Skeletal muscle cell (primary cell): ENCODE data around the gene MATK.
"Not testable (repeated sequence)": the region's sequence is repeated elsewhere in the genome, so short reads cannot be mapped to it uniquely, and the experiment has no call there.

Experiments
- DNase-seq: peaks from one replicate; pipeline ENCODE4 v3.0.0-alpha.2; 2010; ENCODE audit warnings: low read depth
- H3K4me3 ChIP-seq: 2 replicates; pipeline ENCODE4 v1.5.1; 2011; ENCODE audit warnings: low read depth, mild to moderate bottlenecking, control low read depth, low read length, moderate library complexity

Gene MATK

DNA sequence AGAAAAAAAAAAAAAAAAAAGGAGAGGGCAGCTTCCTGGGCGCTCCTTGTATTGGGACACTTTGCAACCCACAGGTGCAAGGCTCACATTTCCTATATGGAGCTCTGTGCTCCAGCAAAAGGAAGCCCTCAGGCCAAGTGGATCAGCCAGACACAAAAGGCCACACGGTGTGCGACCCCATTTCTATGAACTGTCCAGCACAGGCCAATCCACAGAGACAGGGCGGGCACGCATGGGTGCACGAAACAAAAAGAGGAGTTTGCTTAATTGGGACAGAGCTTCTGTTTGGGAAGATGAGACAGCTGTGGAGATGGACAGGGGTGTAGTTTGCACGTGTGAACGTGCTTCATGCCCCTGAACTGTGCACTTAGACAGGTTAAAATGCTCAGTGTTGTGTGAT is 31.6 kb upstream of the MATK start:
- no peak overlapping the region for H3K4me3 ChIP-seq
- DNase-seq = no peak

DNA sequence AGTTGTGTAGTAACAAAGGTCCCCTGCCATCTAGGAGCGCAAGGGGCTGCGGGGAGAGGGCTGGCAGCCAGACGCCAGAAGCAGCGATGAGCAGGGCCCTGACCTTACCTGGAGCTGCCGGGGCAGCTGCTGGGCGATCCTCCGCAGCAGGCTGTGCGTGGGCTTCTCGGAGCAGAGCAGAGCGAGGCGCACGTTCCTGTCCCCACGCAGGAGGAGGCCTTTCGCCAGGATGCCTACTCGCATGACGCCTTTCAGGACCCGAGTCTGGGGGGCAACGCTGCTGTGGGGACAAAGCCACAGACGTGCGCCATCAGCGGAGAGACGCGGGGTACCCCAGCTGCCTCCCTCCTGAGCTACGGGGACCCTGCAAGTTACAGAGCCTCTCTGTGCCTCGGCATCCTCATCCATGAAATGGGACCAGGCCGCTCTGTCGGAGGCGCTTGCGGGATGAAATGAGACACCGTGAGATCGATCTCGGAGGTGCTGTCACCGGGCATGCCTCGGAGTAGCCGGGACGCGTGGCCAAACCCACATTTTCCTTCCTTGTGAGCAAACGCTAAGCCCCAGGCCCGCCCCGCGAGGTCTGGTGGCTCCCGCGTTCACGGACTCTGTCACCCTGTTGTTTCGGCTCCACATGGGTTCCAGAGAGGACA is 30.5 kb upstream of the MATK start:
- no peak for DNase-seq
- no peak overlapping the region for H3K4me3 ChIP-seq

DNA sequence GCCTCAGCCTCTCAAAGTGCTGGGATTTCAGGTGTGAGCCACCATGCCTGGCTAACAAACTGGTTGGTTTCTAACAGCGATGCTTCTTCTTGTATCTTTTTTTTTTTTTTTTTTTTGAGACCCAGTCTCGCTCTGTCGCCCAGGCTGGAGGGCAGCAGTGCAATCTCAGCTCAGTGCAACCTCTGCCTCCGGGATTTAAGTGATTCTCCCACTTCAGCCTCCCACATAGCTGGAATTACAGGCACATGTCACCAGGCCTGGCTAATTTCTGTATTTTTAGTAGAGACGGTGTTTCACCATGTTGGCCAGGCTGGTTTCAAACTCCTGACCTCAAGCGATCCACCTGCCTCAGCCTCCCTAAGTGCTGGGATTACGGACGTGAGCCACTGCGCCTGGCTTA is 30.0 kb upstream of the MATK start:
- not testable (repeated sequence) for H3K4me3 ChIP-seq, DNase-seq

DNA sequence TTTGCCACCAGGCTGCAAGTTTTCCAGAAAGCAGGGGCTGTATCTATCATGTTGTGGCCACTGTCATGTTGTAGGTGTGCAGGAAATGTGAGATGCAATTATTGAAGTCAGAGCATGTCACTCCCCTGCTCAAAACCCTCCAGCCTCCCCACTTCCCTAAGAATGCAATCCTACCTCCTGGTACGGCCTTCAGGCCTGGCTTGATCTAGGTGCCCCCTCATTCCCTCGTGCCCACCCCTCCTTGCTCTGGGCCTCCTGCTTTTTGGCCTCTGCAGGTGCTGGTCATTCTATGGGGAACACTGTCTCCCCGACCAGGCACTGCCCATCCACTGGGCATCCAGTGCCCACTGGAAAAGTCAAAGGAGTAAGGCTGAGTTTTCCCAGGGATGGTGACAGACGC is 28.5 kb upstream of the MATK start:
- no peak for DNase-seq

DNA sequence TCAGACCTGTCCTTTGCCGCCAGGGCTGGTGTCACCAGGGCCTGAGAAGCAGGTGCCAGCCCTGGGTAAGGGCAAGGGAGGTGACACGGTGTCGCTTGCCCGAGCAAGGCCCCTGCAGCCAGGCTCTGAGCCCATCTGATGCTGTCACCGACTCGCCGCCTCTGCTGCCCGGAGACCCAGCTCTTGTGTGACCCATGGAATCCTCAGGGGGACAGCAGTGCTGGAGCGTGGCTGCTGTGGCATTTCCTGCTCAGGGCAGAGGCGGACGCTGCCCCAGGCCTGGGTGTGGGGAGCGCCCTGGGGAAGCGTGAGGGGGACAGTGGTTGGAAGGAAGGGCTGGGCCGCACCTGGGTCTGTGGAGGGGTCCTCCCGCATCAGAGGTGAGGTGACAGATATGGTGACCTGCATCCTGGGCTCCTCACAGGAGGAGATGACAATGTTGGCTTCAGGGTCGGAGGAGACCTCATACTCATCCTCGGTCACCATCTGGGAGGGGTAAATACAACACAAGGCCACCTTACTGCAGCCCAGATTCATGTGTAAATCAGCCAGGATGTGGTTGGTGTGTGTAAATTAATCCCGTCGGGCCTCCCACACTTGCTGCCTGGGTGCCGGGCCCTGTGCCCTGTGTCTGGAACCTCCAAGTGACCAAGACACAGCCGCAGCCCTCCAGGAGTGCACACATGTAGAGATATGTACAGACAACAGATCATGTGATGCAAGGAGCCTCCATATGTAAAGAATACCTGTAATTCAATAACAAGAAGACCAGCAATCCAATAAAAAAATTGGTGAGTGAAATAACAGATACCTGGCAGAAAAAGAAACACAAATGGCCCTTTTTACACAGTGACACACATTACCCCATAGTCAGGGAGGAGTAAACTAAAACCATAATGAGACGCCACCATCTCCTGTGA is 27.6 kb upstream of the MATK start:
- no peak for DNase-seq

More for the DNA sequence above, 28.5 kb upstream of the MATK start:
- H3K4me3 ChIP-seq = no peak overlapping the region

DNA sequence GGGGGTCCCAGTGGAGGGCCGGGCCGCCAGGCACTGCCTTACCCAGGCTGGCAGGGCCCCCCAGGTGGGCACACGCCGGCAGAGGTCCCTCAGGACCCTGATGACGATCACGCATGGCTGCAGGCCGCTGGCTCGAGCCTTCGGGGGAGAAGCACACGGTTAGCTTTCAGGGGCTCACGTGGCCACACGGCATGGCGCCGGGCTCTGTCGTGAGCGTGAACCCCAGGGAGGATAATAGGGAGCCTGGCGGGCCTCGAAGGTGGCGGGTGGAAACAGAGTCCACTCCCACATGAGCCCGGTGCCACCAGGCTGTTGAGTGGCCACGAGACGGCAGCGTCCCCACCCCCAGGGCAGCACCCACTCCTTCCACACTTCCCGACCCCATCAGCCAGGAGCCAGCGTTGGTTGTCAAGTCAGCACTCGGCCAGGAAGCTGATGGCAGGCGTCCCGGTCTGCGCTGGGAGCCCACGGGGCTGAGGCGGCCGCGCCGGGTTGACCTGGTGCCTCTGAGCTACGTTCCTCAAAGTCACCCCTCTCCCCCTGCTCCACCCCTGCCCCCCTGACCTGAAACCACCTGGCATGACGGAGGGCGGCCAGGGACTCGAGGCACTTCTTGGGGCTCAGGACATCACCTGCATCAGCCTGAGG is 24.7 kb upstream of the MATK start:
- no peak overlapping the region for H3K4me3 ChIP-seq
- no peak for DNase-seq

More for the DNA sequence above, 27.6 kb upstream of the MATK start:
- H3K4me3 ChIP-seq = no peak overlapping the region

DNA sequence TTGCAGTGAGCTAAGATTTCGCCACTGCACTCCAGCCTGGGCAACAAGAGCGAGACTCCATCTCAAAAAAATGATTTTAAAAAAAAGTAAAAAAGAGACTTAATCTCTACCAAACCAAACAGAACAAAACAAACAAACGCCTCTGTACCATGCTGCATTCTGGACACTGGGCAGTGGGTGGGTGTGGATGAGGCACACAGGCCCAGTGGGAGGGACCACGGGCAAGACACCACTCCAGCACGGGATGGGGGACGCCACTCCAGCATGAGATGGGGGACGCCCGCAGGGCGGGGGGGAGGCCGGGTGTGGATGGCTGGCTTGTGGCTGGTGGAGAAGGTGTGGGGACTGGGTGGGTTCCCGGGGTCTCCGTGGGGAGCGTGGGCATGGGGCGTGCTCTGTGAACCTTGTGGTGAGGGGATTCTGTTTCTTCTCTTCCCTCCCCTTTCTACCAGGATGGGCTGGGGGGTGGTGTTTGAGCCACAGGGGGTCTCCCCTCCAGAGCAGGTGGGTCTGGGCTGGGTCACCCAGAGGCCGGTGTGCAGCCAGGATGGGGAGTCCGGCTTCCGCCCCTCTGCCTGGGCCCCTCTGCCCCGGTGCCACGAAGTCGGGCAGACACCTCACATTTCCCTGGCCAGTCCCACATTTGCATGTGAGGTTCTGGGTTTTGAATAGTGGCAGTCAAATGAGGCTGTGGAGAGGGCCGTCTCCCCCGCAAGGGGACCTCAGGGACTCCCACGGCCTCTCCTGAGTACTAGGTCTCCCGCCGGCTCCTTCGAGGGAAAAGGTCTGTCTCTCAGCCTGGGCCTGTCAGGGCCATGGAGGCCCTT is 23.9 kb upstream of the MATK start:
- no peak overlapping the region for H3K4me3 ChIP-seq
- DNase-seq = no peak

DNA sequence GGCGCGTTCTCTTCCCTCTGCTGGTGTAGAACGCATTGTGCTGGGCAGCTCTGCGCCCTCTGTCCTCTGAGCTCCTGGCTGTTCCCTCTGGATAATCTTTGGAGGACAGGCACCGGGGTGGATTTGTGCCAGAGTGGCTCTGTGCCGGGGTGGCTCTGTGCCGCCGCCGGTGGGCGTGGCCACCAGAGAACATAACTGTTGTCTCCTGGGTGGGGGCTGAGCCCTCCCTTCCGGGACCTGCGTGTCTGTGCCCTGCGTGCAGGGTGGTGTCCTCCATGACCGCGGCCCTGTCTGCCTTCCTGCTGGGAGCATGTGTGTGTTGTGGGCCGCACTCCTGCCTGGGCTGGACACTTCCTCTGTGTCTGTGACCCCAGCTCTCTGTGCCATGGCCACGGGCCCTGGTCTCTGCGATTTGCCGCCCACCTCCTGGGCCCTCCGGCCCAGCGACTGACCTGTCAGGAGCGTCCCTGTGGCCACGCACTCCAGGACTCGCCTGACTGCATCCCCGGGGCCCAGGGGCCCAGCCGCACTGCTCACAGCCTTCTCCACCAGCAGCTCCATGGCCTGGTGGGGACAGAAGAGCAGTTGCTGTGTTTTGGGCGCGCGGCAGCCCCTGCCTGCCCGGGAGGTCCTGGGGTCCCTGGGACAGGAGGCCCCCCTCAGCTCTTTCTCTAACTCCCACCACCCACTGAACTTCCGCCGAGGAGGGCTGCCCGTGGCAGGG is 22.4 kb upstream of the MATK start:
- no peak for DNase-seq
- no peak overlapping the region for H3K4me3 ChIP-seq

DNA sequence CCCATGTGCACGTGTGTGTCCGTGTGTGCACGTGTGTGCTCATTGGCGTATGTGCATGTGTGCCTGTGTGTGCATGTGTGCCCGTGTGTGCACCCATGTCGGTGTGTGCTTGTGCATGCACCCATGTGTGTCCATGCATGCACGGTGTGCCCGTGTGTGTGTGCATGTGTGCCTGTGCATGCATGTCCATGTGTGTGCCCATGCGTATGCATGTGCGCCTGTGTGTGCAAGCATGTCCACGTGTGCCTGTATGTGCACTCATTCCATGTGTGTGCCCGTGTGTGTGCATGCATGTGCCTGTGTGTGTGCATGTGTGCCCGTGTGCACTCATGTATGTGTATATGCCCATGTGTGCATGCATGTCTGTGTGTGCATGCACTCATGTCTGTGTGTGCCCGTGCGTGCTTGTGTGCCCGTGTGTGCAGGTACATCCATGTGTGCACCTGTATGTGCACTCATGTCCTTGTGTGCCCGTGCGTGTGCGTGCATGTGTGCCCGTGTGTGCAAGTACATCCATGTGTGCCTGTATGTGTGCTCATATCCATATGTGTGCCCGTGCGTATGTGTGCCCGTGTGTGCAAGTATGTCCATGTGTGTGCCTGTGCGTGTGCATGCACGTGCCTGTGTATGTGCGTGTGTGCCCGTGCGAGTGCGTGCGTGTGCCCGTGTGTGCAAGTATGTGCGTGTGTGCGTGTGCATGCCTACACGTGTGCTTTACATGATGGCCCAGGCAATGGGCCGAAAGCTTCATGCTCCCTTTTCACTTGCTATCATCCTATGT is 21.6 kb upstream of the MATK start:
- no peak for DNase-seq
- no peak overlapping the region for H3K4me3 ChIP-seq

DNA sequence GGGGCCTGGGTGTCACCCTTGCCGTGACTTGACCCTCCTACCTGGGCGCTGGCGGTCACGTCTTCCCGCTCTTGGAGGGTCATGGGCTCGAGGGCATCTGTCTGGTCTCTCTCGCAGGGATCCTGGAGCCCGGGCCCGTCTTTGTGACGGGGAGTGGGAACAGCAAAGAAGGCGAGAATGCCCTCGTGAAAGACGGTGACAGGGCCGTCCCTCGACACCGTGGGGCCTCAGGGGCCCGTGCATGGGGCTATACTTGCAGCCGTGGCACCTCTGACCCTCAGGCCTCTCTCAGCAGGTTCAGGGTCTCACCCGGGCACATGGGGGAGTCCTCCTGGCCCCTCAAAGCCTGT is 20.9 kb upstream of the MATK start:
- no peak overlapping the region for H3K4me3 ChIP-seq
- no peak for DNase-seq

DNA sequence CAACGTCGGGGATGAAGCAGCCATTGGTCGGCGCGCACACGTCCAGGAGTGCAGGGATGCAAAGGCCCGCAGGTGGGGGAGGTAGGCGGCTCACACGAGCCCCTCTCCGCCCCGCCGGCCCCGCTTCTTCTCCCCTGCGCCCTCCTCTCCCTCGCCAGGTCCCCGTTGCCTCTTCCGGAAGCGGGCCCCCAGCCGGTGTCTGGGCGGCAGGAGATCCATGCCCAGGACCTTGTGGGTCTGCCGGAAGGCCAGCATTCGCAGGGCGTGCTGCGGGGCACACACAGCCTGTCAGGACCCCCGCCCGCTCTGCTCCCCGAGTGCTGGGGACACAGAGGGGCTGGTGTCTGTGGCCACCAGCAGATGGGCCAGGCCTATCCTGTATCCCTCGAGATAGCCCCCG is 19.7 kb upstream of the MATK start:
- H3K4me3 ChIP-seq = no peak overlapping the region
- no peak for DNase-seq

DNA sequence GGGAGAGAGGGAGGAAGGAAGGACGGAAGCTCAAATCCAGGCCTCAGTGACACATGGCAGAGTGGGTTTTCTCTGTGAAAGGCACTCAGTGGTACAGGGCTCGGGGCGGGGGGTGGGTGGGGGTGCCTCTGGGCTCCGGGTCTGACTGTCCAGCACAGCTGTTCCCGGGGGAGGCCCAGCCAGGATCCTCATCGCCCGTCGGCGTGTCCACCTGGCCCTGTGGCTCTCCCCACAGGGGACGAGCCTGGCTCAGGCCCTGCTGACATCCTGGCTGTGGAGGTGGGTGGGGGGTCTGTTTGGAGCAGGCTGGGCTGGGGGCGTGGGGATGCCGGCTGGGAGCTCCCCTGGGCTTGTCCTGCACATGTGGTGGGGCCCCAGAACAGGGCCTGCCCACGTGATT is 18.2 kb upstream of the MATK start:
- no peak for DNase-seq
- H3K4me3 ChIP-seq = no peak overlapping the region

DNA sequence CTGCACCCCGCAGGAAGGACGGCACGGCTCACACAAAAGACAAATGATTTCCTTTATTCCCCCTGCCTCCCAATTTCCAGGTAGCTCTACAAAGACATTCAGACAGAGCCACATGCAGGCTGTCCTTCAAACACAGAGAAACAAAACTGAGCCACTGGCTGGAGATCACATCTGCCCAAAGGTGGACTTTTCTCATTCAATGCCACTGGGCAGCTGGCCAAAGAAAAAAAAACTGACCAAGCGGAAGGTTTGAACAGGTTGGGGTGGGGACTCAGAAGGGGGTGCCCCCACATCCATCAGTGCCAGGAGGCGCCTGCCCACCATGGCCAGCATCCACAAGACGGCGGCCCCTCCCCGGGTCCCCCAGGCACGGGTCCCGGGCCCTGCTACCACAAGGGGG is 17.8 kb upstream of the MATK start:
- no peak for DNase-seq
- H3K4me3 ChIP-seq = no peak overlapping the region

DNA sequence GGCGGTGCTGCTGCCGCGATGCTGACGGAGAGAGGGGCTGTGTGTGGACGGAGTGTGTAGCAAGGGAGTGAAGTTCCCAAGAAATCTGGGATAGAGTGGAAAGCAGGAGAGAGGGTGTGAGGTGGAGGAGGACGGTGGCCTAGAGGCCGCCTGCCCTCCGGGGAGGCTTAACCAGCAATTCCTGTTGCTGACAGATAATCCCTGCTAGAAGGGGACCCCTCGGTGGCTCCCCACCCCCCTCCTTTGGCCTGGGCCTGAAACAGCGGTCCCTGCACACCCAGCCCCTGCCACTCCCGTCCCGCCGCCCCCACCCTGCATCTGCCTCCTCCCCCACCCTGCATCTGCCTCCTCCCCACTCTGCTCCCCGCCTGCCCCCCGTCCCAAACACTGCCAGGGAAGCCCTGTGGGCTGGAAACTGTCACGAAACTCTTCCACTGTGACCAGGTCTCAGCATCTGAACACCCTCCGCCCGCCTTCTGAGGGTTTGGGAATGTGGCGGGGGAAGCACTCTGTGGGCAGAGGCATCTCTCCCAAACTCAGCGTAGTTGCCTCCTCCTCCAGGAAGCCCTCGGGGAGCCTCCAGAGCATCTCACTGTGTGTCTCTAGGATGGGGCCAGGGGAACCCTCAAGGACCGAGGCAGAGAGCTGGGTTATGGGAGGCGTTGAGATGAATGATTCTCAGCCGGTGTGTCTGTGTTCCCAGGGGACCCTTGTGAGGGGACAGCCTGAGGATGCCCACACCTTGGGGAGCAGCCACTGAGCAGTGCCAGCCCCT is 17.1 kb upstream of the MATK start:
- H3K4me3 ChIP-seq = no peak overlapping the region
- DNase-seq = no peak

DNA sequence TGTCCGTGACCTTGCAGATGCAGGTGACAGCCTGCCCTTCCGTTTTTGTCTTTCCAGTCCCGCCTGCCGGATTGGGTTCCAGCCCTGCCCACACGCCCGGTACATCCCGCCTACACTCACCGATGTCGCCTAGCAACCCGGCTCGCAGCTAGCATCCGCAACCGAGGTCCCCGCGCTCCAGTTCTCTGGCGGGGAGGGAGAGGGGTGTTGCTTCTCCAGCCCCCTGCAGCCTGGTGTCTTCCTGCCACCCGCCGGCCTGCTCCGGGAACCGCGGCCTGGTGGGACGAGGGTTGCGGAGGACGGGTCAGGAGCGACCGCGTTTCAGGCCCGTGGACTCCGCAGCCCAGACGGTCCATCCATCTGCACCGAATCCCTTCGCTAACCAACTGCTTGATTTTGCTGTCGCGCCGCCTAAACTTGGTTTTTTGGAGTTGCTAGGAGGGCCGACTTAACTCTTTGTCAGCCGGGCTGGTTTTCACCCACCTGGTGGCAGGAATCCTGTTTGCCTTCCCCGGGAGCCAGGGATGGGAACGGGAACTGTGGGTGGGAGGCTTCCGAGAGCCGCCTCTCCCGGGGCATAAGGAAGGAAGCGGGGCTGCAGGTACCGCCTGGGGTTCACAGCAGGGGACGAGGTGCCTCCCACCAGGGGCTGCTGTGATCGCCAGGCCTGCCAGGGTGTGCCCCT is 15.4 kb upstream of the MATK start:
- no peak for DNase-seq
- no peak overlapping the region for H3K4me3 ChIP-seq

DNA sequence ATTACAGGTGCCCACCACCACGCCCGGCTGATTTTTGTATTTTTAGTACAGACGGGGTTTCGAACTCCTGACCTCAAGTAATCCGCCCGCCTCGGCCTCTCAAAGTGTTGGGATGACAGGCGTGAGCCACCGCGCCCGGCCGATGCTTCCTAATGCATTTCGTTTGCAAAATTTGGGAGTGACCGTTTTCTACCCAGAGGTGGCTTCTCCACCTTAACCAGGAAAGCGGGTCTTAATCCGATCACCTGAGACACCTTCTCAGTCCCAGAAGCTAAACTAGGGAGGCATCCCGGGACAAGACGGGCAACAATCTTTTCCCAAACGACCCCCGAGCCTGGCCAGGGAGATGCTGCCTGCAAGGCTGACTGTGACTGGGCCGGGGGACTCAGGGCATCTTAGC is 14.8 kb upstream of the MATK start:
- H3K4me3 ChIP-seq = no peak overlapping the region
- DNase-seq = no peak

DNA sequence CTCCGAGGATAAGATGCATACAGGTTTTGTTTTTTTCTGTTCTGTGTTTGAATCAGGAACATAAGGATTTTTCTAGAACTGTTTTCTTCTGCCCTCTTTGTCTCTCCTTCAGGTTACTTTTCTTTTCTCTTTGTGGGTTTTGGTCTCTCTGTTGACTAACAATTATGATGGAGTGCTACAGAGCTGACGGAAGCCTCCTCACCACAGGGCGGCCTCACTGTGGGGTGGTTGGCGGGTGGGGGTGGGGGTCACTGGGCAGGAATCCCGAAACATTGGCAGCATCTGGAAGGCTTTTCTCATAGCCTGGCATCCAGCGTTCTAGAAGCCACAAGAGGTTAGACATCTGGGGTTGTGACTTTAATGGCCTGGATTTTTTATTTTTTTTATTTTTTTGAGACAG is 12.0 kb upstream of the MATK start:
- no peak overlapping the region for H3K4me3 ChIP-seq
- no peak for DNase-seq
